T-helper 2 cell treated with Interferon-gamma antibody and Interleukin-4, amounts not matched to agents 100 ng/mL and 5 ng/mL, for 36 hours (primary cell): ENCODE data around the gene TM9SF1. TPM values are rescaled to one million over a fixed set of nuclear protein-coding genes. Genes with fewer than 3 reads are reported as not detected.

Experiments
- intact Hi-C: fragments of 100-400 bp; cut with micrococcal nuclease; formaldehyde crosslinking; loops from one replicate; pipeline ENCODE4 v1.15.1; 2023
- total RNA-seq: library from RNA; stranded (reverse); gene quantifications from 2 replicates; pipeline ENCODE4 v1.2.3, GENCODE V29; 2022

Gene TM9SF1
- total RNA-seq, 1 donor from 2014 or later, result 41.2 TPM

DNA sequence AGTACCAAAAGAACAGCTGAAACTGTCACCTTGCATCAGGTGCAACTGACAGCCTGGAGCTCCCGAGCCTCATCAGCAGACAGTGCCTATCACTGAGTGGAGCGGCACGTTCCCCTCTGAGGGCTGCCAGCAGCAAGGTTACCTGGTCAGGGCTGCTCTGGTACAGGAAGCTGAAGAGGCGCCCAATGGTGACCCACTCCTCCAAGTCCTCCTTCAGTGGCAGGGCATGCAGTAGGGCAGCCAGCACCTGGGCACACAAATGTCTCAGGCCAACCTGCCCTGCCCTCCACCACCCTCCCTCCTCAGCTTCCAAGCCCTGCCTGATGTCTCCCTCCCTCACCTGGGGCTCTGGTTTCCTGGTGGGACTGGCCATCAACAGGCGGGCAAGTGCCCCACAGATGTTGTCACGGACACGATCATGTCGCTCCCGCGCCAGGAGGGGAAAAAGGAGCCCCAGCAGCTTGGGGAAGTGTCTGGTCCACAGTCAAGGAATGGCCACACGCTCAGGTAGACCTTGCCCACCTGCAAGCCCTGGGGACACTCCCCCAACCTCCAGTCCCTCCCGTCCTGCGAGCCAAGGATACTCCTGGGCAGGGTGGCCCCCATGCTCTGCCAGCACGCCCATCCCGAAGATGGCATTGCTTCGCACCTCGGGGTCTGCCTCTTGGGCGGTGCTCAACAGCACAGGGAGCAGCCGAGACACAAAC is 13.7 kb downstream of the TM9SF1 start:
- intact Hi-C loops, result no loop called here

- intact Hi-C loops, result no loop called here
Measured at GRCh38 chr14:24179961-24180796, 15.1 kb downstream of the TM9SF1 start.

DNA sequence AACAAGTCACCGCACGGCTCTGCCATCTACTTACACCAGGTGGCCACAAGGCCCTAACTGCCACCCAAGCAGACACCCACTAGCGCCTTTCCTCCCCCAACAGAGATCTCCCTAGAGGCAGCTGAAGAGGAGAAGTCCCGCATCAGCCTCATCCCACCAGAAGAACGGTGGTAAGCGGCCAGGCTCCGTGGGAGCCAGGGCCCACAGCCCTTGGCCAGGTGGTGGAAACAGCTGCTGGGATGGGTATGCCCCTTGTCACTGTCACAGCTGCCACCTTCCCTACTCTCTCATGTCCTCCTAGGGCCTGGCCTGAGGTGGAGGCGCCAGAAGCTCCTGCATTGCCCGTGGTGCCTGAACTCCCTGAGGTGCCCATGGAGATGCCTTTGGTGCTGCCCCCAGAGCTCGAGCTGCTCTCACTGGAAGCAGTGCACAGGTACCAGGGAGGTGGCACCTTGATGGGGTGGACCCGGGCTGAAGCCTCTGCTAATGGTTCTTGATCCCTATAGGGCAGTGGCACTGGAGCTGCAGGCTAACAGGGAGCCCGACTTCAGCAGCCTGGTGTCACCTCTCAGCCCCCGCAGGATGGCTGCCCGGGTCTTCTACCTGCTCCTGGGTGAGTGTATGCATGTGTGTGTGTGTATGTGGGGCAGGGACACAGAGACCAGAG is 15.8 kb downstream of the TM9SF1 start:
- intact Hi-C loops, result no loop called here

GRCh38 chr14:24178399-24179178 is 16.7 kb downstream of the TM9SF1 start:
- intact Hi-C loops, result no loop called here

- intact Hi-C loops, result no loop called here
Measured at GRCh38 chr14:24177891-24178290, 17.4 kb downstream of the TM9SF1 start.

DNA sequence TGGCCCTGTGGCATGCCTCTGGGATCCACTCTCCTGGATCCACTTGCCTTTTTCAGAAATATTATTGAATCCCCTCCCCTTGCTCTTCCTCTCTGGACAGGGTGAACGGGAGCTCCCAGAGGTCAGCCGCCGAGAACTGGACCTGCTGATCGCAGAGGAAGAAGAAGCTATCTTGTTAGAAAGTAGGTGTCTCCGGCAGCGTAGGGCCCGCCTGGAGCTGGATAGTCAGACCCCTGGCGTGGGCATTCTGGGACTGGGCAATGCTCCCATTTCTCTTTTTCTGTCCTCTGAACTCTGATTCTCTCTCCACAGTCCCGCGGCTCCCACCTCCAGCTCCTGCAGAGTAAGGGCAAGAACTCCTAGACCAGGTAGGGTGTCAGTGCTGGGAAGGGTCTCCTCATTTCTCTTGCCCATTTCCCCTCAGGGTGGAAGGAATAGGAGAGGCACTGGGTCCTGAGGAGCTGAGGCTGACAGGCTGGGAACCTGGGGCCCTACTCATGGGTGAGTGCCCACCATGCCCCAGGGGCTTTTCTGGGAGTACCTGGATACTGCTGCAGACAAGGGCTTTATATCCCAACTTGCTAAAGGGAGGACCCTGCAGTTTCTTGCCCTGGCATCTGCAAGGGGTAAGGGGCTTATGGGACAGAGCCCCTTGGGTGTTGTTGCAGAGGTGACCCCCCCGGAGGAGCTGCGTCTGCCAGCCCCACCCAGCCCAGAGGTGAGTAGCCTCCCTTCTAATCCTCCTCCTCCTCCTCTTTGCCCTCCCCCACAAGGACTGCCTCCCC is 18.0 kb downstream of the TM9SF1 start:
- intact Hi-C loops, result no loop called here

DNA sequence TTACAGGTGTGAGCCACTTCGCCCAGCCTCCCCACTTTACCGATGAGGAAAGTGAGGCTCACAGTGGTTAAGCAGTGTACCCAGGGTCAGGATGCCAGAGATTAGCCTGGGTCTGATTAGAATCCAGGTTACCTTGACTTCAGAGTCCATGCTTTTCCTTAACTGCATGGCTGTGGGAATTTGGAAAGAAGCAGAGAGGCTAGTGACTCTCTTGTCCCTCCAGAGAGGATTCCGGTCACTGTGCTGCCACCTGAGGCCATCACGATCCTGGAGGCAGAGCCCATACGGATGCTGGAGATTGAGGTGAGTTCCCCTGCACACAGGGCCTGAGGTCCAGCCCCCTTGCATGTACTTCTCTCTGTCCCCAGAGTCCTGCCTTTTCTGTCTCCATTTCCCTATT is 18.6 kb downstream of the TM9SF1 start:
- intact Hi-C loops, result no loop called here

DNA sequence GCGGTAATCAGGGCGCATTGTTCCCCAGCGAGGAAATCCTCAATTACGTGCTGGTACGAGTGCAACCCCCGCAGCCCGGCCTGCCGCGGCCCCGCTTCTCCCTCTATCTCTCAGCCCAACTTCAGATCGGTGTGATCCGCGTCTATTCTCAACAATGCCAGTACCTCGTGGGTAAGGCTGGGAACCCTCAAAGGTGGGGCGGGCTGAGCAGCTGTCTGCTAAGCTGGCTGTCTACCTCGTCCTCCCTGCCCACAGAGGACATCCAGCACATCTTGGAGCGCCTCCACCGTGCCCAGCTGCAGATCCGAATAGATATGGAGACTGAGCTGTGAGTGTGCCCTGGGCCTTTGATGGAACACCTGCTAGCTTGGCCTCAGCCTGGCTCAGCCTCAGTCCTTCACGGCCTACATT is 22.4 kb downstream of the TM9SF1 start:
- intact Hi-C loops, result no loop called here

- intact Hi-C loops, result no loop called here
Measured at GRCh38 chr14:24172261-24172860, 22.9 kb downstream of the TM9SF1 start.

DNA sequence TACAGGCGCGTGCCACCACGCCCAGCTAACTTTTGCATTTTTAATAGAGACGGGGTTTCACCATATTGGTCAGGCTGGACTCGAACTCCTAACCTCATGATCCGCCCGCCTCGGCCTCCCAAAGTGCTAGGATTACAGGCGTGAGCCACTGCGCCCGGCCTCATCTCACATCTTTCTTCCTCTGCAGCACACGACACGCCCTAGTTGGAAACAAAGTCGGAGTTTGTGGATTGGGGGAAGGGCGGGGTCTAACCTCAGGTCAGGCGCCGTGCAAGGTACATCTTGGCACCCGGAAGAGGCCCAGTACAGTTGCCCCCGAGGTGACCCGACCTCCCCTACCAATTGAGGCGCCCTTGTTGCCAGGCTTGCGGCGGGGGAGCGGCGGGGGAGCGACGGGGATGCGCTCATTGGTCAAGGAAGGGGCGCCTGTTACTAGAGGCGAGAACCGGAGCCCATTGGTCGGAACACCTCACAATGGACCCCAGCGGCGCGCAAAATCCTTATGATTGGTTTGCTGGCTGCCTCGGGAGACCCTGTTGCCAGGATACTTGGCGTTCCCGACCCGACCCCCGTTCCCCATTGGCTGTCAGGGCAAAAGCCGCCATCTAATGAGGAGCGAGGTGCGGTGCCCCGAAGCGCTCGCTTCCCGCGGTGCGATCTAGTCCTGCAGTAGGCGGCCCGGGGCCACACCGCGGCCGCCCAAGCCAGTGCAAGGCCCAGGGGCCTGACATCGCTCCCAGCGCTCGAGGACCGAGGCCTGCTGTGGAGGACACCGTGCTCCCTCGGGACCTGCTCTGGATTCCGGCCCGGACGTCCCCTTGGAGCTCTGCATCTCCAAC is 23.6 kb downstream of the TM9SF1 start, which contains the start of gene REC8:
REC8 (plus strand) TSS at position 659 of the 839 bp plus-strand sequence. CDS start 473 bp downstream, outside the sequence.
- intact Hi-C loops, result no loop called here

- intact Hi-C loops, result no loop called here
Measured at GRCh38 chr14:24167469-24168114, 27.6 kb downstream of the TM9SF1 start.

DNA sequence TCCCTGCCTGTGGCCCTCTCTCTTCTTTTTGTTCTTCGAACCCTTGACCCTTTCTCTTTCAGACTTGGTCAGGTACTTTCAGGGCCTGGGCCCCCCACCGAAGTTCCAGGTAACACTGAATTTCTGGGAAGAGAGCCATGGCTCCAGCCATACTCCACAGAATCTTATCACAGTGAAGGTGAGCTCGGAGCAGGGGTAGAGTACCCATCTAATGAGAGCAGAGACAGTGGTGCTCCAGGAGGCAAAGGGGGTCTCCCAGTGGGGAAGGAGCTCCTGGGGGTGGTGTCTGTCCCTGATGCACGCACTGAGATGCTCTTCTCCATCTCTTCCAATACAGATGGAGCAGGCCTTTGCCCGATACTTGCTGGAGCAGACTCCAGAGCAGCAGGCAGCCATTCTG is 29.5 kb downstream of the TM9SF1 start:
- intact Hi-C loops, result no loop called here

DNA sequence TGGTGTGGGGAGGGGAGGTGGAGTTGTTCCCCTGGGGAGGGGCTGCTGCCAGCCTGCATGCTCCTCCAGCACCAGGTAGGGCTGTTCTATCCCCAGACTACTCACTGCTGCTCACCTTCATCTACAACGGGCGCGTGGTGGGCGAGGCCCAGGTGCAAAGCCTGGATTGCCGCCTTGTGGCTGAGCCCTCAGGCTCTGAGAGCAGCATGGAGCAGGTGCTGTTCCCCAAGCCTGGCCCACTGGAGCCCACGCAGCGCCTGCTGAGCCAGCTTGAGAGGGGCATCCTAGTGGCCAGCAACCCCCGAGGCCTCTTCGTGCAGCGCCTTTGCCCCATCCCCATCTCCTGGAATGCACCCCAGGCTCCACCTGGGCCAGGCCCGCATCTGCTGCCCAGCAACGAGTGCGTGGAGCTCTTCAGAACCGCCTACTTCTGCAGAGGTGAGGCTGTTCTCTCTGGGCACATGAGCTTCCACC is 30.7 kb downstream of the TM9SF1 start:
- intact Hi-C loops, result no loop called here

DNA sequence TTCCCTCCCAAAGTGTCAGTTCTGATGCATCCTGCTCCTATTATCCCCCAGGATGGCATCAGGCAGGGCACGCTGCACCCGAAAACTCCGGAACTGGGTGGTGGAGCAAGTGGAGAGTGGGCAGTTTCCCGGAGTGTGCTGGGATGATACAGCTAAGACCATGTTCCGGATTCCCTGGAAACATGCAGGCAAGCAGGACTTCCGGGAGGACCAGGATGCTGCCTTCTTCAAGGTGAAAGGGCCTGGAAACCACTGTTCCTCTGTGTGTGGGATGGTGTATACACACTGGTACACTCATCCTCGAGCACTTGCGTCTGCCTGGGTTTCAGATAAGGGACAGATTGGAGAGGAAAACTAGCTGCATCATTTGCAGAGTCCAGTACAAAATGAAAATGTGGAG is 33.1 kb downstream of the TM9SF1 start:
- intact Hi-C loops, result no loop called here

GRCh38 chr14:24160850-24161804 is 34.1 kb downstream of the TM9SF1 start, which contains the start of gene IRF9:
TSS of gene IRF9 (plus strand) at chr14:24161265. CDS start at chr14:24162145, 880 bp downstream.
- intact Hi-C loops, result loop anchor here (1.0 to 2.0 kb wide), 9 partner anchors 14 to 102 kb away; partner anchors contain the start of genes CHMP4A, DCAF11, EMC9 and IPO4

GRCh38 chr14:24160499-24160849 is 34.8 kb downstream of the TM9SF1 start:
- intact Hi-C loops, result loop anchor here (2.0 kb wide), 1 partner anchor 102 kb away; no protein-coding TSS in a partner anchor
